HG03097 (cell line): ENCODE data around the gene CCR8.
"Not testable (repeated sequence)": the region's sequence is repeated elsewhere in the genome, so short reads cannot be mapped to it uniquely, and the experiment has no call there.

ENCODE experiments used
- ATAC-seq: cut with Tn5 transposase; IDR thresholded peaks from one replicate; pipeline ENCODE4 v1.9.1; 2021; ENCODE audit not compliant: unreplicated experiment, low FRiP score

The CCR8 gene

GRCh38 chr3:39313289-39313688, 16.2 kb upstream of the CCR8 start:
- no peak for ATAC-seq

- no peak for ATAC-seq
These were observed 14.1 kb upstream of the CCR8 start for GRCh38 chr3:39315420-39315819.

- no peak for ATAC-seq
These were observed 11.8 kb upstream of the CCR8 start for GRCh38 chr3:39317571-39318169.

GRCh38 chr3:39318301-39318700, 11.2 kb upstream of the CCR8 start:
- ATAC-seq, result no peak

- ATAC-seq, result no peak
These were observed 10.3 kb upstream of the CCR8 start for GRCh38 chr3:39319249-39319648.

GRCh38 chr3:39321574-39321983, 7.9 kb upstream of the CCR8 start:
- ATAC-seq, result not testable (repeated sequence)

- ATAC-seq, result not testable (repeated sequence)
These were observed 7.2 kb upstream of the CCR8 start for GRCh38 chr3:39322209-39322715.

- ATAC-seq, result no peak
These were observed 6.6 kb upstream of the CCR8 start for GRCh38 chr3:39322936-39323335.

GRCh38 chr3:39323494-39323893, 6.0 kb upstream of the CCR8 start:
- ATAC-seq, result no peak

- no peak for ATAC-seq
These were observed 4.3 kb upstream of the CCR8 start for GRCh38 chr3:39325236-39325635.

- ATAC-seq, result peak; percentile 17
These were observed 2.3 kb upstream of the CCR8 start for GRCh38 chr3:39327053-39327745.

GRCh38 chr3:39327746-39328349, 1.7 kb upstream of the CCR8 start:
- ATAC-seq, result peak; percentile 69

- ATAC-seq, result no peak
These were observed 1.3 kb downstream of the CCR8 start for GRCh38 chr3:39330824-39331223.

GRCh38 chr3:39332525-39332924, 3.0 kb downstream of the CCR8 start:
- no peak for ATAC-seq

- no peak for ATAC-seq
These were observed 4.1 kb downstream of the CCR8 start for GRCh38 chr3:39333607-39334006.

- ATAC-seq, result no peak
These were observed 4.7 kb downstream of the CCR8 start for GRCh38 chr3:39334205-39334604.

- ATAC-seq, result no peak
These were observed 8.7 kb downstream of the CCR8 start for GRCh38 chr3:39338201-39338600.

GRCh38 chr3:39339086-39339485, 9.6 kb downstream of the CCR8 start:
- no peak for ATAC-seq

GRCh38 chr3:39343076-39343717, 13.7 kb downstream of the CCR8 start:
- no peak for ATAC-seq

GRCh38 chr3:39343760-39344159, 14.3 kb downstream of the CCR8 start:
- ATAC-seq, result no peak

- ATAC-seq, result no peak
These were observed 15.3 kb downstream of the CCR8 start for GRCh38 chr3:39344746-39345344.
